ENCODE results near the gene POLR3H.

Gene POLR3H

DNA sequence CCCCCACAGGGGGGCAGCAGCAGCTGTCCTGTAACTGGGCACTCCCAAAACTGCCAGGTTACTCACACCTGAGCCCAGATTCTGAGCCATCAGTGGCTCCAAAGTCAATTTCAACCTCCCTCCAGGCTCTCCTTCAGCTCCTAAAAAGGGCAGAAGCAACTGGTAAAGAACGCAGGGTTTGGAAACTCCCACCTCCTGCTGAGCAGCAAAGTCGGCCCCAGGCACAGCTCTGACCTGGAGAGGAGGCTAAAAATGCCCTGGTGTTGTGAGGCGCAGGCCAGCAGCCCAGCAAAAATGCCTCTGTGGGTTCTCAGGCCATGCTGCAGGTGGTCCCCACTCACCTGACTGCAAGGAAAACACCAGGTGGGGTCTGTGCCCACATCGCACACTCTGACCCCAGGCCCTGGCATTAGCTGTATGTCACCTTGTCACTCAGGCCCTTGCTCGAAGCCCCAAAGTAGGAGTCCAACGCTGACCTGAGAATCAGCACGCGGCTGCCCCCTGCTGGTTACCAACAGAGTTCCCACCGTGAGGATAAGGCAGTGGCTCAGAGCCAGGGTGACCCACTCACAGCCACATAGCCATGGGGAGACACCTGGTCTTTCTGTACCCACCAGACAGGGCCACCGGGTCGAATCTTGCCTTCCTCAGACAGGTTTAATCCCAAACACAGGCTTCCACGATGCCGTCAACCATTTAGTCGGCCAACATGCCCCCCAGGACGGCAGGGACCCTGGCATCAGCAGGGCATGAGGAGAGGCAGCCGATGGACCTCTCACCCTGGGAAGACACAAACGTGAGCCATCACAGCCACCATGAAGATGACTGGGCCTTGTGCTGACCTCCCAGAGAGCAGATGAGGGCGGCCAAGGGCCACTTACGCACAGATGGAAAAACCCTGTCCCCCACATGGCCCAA is 11.1 kb downstream of the POLR3H start:
- peak; percentile 63 for DNase-seq

DNA sequence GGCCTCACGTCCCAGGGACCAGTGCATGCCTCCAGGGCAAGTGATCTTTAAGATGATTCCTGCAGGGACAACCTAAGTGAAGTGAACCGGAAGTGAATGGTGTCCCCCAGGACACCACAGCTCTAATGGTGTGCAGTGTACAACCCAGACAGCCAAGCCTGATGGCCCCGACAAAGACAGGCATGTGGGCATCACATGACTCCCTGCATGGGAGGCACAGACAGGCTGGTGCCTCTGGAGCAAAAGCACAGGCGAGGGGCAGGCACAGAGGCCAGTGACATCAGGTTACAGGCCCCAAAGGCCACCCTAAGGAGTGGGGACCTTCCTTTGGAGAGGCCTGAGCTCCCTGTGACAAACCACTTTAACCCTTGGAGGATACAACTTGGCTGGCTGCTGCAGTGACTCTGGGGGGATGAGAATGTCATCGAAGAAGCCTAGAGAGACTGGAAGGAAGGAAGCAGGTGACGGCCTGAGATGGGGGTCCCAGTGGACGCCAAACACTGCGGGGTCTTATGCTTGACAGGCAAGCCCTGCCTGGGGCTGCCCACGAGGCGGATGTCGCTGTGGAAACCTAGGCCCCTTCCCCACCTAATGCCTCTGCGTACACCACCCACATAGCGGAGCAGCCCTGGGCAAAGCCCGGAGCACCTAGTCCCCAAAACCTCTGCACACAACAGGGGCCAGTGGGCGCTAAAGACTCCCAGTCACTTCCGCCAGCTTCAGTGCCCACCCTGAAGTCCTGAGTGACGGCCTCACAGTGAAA is 12.4 kb downstream of the POLR3H start:
- no peak for DNase-seq

DNA sequence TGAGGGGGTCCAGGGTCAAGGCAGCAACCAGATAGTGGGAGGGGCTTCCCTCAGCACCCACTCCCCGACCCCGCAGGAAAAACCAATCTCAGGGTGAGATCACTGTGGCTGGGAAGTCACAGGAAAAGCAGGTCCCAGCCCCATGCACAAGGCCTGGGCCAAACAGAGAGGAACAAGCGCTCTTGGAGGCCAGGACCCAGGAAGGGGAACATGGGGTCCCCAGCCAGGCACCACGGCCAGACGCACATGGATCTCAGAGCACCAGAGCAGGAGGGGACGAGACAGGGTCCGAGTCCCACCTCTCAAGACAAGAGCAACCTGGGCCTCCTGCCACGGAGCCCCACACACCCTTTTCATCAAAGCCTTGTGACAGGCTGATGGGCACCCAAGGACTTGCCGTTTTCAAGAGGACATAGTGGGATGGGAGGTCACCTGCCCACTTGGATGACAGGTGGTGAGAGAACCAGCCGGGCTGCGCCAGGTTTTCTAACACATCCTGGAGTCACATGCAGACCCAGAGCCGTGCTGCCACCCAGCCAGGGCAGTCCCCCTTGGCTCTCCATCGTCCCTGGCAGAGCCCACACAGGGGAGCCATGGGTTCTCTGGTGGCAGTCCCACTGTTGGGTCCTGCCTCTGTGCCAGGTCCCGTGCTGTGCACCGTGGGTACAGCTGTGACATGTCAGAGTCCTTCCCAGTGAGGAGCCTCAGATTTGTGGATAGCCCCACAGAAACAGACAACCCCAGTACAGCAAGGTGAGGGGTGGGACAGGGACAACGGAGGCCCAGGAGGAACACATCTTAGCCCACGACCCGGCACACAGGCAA is 13.2 kb downstream of the POLR3H start:
- DNase-seq = no peak

DNA sequence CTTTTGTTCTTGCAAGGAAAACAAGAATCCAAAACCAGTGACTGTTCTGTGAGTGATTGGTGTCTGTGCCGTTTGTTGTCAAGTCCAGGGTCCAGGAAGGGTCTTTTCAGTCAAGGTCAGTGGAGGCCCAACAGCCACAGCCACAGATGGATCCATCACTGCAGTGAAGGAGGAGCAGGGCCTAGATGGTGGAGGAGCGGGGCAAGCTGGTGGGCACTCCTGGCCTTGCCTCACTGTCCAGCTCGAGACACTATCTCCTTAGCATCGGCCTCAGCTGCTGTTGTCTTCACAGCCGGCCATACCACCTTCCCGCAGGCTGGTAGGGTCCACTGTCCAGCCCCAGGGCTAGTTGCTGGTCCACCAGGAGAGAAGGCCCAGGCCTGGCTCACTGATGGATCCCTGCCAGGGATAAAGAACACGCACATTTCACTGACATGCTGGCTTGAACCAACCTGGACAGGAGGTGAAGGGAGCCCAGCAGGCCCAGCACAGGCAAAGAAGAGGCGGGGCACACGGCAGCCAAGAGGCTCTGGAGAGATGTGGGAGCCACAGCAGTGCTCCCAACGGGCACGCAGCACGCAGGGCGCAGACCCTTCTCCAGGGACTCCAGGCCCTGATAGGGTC is 15.2 kb downstream of the POLR3H start:
- DNase-seq = no peak

DNA sequence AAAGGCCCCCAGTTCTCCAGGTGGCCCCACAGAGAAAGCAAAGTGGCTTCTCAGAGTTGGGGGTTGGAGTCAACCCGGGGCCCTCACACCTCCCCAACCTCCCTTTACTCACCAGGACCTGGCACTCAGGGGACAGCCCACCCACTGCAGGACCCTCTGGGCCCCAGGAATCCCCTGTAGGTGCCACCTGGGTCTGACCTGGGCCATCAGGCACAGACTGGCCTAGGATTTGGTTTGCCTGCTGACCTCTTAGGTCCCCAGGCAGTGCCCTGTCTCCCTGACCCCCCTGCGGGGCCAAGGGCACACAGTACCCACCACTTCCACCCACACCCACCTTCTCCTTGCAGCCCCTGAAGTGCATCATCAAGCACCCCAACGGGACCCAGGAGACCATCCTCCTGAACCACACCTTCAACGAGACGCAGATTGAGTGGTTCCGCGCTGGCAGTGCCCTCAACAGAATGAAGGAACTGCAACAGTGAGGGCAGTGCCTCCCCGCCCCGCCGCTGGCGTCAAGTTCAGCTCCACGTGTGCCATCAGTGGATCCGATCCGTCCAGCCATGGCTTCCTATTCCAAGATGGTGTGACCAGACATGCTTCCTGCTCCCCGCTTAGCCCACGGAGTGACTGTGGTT is 16.0 kb downstream of the POLR3H start:
- DNase-seq = no peak

DNA sequence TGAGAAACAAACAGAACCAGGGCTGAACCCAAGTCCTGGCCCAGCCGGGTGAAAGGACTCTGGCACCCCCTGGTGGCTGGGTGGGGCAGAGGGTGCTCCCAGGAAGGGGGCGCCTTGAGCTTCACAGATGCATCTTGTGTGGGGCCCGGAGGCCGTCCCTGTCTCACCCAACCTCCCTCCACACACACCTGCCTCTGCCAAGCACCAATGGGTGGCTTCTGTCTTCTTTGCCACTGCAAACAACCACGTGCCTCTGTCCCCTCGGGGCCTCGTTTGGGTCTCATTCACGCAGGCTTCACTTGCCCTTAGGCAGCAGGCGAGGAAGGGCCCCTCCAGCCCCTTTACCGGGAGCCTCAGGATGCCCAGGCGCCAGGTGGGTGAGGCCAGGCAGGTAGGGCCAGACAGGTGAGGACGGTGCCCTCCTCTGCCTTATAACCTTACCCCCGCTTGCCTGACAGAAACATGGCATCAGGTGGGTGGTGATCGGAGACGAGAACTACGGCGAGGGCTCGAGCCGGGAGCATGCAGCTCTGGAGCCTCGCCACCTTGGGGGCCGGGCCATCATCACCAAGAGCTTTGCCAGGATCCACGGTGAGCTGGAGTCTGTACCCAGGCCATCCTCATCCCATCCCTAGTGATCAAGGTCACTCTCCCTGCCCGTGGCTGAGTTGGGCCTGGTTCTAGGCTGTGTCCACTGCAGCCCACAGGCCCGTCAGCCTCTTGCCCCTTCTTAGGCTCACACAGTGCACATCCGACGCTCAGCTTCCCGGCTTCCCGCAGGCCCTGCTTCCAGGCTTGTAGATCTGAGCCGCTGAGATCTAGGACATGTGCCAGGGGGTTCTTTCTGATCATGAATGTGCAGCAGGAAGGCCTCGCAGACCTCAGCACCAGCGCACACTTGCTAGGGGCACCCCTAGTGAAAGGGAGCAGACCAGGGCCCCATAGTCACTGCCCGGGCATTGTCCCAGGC is 17.2 kb downstream of the POLR3H start:
- DNase-seq = peak; percentile 52

DNA sequence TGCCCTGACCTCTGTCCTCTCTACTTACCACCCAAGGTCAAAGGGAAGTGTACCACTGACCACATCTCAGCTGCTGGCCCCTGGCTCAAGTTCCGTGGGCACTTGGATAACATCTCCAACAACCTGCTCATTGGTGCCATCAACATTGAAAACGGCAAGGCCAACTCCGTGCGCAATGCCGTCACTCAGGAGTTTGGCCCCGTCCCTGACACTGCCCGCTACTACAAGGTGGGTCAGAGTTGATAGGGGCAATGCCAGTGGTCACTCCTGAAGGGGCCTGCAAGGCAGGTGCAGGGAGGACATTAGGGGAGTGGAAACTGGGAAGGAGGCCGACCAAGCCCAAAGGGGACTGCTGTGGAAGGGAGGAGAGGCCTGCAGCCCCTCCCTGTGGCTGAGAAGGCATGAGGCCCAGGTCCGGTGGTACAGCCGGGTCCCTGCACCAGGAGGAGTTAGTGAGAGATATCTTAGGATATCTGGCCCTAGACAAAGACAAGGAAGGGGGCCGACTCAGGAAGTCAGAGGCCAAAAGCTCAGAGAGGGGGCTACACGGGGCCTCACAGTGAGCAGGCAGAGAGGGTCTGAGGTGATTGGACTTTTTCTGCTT is 17.9 kb downstream of the POLR3H start:
- no peak for DNase-seq

DNA sequence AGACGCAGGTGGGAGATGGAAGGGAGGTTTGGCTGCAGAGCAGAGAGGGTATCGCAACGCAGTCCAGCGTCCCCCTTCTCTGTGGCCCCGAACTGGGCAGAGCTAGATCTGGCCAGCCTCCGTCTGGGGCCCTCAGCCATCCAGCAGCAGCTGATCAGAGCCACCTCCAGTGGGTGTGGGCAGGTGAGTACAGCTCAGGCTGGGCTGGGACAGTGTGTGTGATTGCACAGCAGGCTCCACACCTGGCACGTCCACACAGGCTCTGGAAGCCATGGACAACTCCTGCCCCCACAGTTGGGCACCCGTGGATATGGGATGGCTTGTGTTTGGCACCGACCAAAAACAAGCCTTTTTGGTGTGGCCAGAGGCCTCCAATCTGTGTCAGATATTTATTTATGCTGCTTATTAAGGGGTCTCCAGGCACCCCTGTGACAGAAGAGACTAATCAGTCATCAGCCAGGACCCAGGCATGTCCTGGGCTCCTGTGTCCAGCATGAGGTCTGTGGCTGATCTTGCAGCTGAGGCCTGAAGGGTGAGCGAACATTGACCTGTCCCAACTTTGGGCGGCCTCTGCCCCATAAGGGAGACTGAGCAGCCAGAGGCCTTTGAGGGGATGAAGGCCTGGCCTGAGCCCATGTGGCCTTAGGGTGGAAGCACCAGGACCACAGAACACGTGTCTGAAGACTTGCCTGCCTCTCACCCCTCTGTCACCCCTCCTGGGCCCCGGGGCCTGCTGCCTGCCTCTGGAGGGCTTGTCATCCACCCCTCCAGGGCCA is 18.6 kb downstream of the POLR3H start:
- no peak for DNase-seq

DNA sequence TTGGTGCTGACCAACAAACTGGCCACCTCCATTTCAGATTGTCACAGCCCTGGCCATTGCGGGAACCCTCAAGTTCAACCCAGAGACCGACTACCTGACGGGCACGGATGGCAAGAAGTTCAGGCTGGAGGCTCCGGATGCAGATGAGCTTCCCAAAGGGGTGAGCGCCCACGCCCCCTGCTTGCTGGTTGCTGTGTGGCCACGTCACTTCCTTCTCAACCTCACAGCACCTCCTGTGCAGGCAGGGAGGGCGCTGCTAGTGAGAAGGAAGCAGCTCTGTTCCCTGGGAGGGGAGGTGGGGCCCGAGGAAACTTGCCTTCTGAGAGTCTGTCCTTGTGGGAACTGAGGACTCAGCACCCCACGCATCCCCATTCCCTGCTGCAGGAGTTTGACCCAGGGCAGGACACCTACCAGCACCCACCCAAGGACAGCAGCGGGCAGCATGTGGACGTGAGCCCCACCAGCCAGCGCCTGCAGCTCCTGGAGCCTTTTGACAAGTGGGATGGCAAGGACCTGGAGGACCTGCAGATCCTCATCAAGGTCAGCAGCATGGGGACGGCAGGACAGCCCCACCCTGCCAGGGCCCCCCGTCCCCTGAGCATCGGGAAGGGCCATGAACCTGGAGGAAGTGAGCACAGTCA is 19.3 kb downstream of the POLR3H start:
- no peak for DNase-seq

DNA sequence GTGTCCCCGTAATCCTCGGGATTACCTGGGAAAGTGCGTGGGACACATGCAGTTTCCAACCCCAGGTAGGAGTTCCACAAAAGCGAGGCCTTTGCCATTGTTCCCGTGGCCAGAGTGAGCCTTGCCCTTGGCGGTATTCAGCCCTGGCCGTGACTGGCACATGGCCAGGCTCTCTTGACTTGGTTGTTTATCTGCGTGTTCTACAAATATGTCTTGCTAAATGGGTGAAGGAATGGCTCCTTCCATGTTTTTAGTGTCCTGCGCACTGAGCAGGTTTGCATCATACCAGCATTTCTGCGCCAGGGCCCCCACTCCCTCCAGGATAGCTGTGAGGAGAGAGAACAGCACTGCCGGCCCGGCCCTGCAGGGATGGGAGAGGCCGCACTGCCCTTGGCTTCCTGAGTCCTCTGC is 20.0 kb downstream of the POLR3H start:
- peak; percentile 38 for DNase-seq

DNA sequence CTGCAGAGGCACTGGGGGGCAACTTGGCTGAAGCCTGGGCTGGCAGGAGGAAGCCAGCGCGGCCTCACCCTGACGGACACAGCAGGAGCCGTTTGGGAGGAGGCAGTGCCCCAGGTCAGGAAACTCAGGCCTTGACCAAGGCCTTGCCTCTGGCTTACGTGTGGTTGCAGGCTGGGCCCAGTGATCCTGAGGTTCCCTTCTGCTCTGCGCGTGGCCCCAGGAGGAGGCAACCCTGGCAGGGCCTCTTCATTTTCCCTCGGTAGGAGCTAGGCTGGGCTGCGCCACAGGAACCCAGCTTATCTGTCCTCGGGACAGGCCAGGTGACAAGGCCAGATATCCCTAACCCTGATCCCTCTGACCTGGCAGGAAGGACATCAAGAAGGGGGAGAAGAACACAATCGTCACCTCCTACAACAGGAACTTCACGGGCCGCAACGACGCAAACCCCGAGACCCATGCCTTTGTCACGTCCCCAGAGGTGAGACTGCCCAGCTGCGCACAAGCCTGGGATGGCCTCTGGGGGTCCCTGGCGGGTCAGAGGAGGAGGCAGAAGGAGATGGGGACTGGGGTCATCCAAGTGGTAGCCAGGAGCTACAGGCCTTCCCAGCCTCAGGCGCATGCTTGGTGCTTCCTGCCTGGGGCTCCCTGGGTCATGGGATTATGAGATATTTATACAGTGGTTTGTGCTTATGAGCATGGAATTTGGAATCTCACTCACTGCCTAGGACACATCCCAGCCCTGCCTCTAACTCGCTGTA is 20.6 kb downstream of the POLR3H start:
- DNase-seq = no peak

DNA sequence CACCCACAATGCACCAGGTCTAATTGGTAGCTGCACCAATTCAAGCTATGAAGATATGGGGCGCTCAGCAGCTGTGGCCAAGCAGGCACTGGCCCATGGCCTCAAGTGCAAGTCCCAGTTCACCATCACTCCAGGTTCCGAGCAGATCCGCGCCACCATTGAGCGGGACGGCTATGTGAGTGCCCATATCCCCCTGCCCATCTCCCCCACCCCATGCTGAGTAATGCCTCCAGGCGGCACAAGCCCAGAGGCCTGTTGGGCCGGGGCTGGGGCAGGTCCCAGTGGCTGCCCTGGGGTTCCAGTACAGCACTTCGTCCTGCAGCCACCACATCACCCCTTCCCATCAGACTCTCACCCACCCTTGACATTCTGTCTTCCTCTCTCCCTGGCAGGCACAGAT is 21.5 kb downstream of the POLR3H start:
- DNase-seq = no peak

DNA sequence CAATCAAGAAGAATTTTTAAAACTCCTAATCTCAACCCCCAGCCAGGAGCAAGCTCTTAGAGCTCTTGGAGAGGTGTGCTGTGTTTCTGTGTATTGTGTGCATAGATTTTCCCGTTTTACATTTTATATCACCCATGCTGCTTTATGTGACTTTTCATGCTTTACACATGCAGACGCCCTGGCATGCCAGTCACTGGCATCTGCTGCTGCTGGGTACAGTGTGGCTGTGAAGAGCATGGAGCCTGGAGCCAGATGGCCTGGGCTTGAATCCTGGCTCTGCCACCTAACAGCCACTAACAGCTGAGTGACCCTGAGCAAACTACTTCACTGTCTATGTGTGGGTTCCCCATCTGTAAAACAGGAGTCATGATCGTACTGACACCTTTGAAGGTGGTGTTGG is 23.1 kb downstream of the POLR3H start:
- no peak for DNase-seq

DNA sequence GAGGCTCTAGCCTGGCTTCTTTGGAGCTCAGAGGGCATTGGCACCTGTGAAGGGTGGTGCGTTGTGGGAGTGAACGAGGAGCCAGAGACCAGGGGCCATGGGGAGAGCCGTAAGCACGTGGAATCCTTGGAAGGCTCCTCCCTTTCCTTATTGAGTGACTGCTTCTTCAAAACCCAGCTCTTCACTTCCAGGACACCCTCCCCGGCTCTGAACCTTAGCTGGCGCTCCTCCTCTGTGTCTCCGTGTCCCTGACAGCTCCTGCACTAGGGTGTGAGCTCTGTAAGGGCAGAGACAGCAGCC is 26.3 kb downstream of the POLR3H start:
- no peak for DNase-seq

DNA sequence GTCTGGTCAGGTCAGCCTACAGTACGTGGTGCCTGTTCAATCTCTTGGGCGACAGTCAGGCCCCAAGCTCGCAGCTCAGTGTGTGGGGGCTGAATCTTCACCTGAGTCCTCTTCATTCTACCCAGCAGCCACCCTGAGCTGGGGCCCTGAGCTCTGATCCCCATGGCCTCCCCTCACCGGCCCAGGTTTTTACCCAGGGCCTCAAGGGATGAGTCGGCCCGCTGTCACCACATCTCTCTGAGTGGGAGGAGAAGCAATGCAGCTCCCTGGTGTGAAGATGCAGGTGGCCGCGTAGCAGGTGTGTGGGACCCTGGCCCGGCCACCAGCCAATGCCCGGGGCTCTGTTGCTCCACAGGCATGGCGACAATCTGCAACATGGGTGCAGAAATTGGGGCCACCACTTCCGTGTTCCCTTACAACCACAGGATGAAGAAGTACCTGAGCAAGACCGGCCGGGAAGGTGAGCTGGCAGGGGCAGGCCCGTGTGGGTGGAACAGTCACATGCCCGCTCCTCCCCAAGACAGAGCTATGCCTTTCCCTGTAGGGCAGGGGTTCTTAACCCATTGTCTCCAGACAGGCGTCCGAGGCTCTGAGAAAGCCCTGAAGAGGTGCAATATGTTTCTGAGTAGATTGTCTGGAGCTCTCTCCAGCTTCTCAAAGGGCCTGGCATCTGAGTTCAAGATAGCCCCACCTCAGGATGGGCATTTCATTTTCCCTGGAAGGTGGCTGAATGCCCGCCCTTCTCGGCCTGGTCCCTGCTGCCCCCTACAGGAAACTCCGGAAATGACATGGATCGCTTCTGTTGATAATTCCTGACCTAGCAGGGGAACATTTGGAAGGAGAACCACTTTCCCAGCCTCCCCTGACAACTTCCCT is 26.9 kb downstream of the POLR3H start:
- DNase-seq = peak; percentile 87

DNA sequence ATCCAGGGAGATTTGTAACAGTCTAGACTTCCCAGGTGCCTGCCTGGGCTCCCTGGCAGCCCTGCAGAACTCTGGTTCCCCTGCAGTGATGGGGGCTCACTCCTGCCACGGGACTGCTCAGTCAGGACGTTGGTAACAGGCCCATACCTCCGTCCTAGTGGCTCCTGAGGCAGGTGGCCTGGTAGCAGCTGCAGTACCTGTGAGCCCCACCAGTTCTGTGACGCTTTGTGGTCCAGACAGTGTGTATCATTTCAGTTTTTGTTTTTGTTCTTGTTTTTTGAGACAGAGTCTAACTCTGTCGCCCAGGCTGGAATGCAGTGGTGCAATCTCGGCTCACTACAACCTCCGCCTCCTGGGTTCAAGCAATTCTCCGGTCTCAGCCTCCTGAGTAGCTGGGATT is 27.8 kb downstream of the POLR3H start:
- no peak for DNase-seq

DNA sequence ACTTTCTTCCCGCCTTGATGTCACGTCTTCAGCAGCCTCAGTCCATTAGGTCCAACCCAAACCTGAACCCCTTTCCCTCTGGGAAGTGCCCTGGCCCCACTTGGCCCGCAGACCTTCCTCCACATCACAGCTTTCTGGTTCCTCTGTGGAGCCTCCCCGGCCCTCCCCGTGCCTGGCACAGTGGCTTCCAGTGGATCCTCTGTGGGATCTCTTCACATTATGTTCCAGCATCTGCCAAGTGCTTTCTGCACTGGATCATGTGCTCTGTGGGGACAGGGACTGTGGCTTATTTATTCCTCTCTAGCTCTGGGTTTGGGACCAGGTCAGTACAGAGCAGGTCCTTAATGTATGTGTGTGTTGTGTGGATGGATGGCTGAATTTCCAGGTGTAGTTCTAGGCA is 30.9 kb downstream of the POLR3H start:
- DNase-seq = peak; percentile 24

All from midbrain (tissue), 1 donor.